OCI-LY1 (cell line): ENCODE data around the gene KMT2A.

Experiments used
- H2AFZ ChIP-seq: fragments of 200-600 bp; sonication (generic), shearing (Covaris generic); 2 replicates; pipeline ENCODE4 v1.6.0; 2014; ENCODE audit warnings: antibody characterized with exemption, mild to moderate bottlenecking, low read length
- H3F3A ChIP-seq: fragments of 200-600 bp; sonication (generic), shearing (Covaris generic); 2 replicates; pipeline ENCODE4 v1.6.0; 2014; ENCODE audit warnings: mild to moderate bottlenecking, antibody characterized with exemption, low read length, moderate library complexity; ENCODE audit not compliant: insufficient read depth
- H3K27ac ChIP-seq: fragments of 200-600 bp; sonication (generic); 2 replicates; pipeline ENCODE4 v1.5.1; 2014; ENCODE audit warnings: low read length, mixed run types, mild to moderate bottlenecking, low read depth; ENCODE audit not compliant: poor library complexity, severe bottlenecking
- H3K27me3 ChIP-seq: fragments of 200-600 bp; sonication (generic); 2 replicates; pipeline ENCODE4 v1.6.0; 2014; ENCODE audit warnings: antibody characterized with exemption, mild to moderate bottlenecking, low read length, moderate library complexity; ENCODE audit not compliant: insufficient read depth
- H3K36me3 ChIP-seq: fragments of 200-600 bp; sonication (generic); 2 replicates; pipeline ENCODE4 v1.6.1; 2014; ENCODE audit warnings: mild to moderate bottlenecking, antibody characterized with exemption, low read length, moderate library complexity, mixed read lengths; ENCODE audit not compliant: insufficient read depth
- H3K4me1 ChIP-seq: fragments of 200-600 bp; sonication (generic); 2 replicates; pipeline ENCODE4 v1.5.1; 2014; ENCODE audit warnings: mild to moderate bottlenecking, low read length, moderate library complexity; ENCODE audit not compliant: insufficient read depth, severe bottlenecking
- H3K4me2 ChIP-seq: fragments of 200-600 bp; sonication (generic), shearing (Covaris generic); 2 replicates; pipeline ENCODE4 v1.6.1; 2014; ENCODE audit warnings: low read length
- H3K4me3 ChIP-seq: fragments of 200-600 bp; sonication (generic); 2 replicates; pipeline ENCODE4 v1.5.1; 2014; ENCODE audit warnings: low read length, low read depth, mild to moderate bottlenecking, mixed read lengths; ENCODE audit not compliant: poor library complexity, severe bottlenecking
- H3K79me2 ChIP-seq: fragments of 200-600 bp; shearing (Covaris generic); 2 replicates; pipeline ENCODE4 v1.6.1; 2016; ENCODE audit warnings: mixed run types, low read length, mixed read lengths; ENCODE audit not compliant: insufficient read depth
- H3K9ac ChIP-seq: fragments of 200-600 bp; sonication (generic), shearing (Covaris generic); 2 replicates; pipeline ENCODE4 v1.6.1; 2014; ENCODE audit warnings: mild to moderate bottlenecking, low read length, mixed read lengths
- H3K9me2 ChIP-seq: fragments of 200-600 bp; sonication (generic), shearing (Covaris generic); 2 replicates; pipeline ENCODE4 v1.6.1; 2014; ENCODE audit warnings: low read depth, mild to moderate bottlenecking, low read length, mixed read lengths
- H3K9me3 ChIP-seq: fragments of 200-600 bp; shearing (Covaris generic); 2 replicates; pipeline ENCODE4 v1.6.1; 2014; ENCODE audit warnings: low read length, mixed read lengths
- H4K20me1 ChIP-seq: fragments of 200-600 bp; sonication (generic), shearing (Covaris generic); 2 replicates; pipeline ENCODE4 v1.6.0; 2016; ENCODE audit warnings: mild to moderate bottlenecking, low read length; ENCODE audit not compliant: insufficient read depth
- EZH2 ChIP-seq: fragments of 200-600 bp; sonication (generic), shearing (Covaris generic); IDR thresholded peaks from 2 replicates; pipeline ENCODE4 v1.8.0; 2017; ENCODE audit warnings: borderline replicate concordance, mixed run types, mild to moderate bottlenecking, antibody characterized with exemption, low read length, moderate library complexity, mixed read lengths
- TF ChIP-seq, protein P1 (sequence below): fragments of 200-600 bp; sonication (generic), shearing (Covaris generic); IDR thresholded peaks from 2 replicates; pipeline ENCODE4 v1.5.1; 2017; ENCODE audit warnings: mild to moderate bottlenecking, antibody characterized with exemption, low read length, moderate library complexity, mixed read lengths

The KMT2A gene

DNA sequence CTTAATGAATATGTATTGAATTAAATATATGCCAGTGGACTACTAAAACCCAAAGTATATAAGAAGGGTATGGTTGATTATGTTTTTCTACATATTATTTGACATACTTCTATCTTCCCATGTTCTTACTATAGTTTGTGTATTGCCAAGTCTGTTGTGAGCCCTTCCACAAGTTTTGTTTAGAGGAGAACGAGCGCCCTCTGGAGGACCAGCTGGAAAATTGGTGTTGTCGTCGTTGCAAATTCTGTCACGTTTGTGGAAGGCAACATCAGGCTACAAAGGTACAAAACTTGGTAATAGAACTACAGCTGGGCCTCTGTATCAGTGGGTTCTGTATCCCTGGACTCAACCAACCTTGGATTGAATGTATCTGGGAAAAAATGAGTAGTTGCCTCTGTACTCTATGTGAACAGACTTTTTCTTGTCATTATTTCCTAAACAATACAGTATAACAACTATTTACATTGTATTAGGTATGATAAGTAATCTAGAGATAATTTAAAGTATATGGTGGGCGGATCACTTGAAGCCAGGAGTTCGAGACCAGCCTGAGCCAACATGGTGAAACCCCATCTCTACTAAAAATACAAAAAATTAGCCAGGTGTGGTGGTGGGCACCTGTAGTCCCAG lies 52.3 kb downstream of the KMT2A start:
- no peaks in the 10 kb centered on the region for H3F3A ChIP-seq
- no peak overlapping the region for H3K4me2 ChIP-seq
- H3K27me3 ChIP-seq: no peaks in the 10 kb centered on the region
- no peak overlapping the region for H3K9ac ChIP-seq
- no peak overlapping the region for H2AFZ ChIP-seq
- no peaks in the 10 kb centered on the region for H3K9me3 ChIP-seq
- H3K27ac ChIP-seq: no peak overlapping the region
- peaks cover 57% of the 10 kb centered on the region for H3K36me3 ChIP-seq
- no peaks in the 10 kb centered on the region for H3K9me2 ChIP-seq
- H3K4me3 ChIP-seq: no peak overlapping the region
- TF ChIP-seq EZH2: no peak
- TF ChIP-seq, protein P1, sequence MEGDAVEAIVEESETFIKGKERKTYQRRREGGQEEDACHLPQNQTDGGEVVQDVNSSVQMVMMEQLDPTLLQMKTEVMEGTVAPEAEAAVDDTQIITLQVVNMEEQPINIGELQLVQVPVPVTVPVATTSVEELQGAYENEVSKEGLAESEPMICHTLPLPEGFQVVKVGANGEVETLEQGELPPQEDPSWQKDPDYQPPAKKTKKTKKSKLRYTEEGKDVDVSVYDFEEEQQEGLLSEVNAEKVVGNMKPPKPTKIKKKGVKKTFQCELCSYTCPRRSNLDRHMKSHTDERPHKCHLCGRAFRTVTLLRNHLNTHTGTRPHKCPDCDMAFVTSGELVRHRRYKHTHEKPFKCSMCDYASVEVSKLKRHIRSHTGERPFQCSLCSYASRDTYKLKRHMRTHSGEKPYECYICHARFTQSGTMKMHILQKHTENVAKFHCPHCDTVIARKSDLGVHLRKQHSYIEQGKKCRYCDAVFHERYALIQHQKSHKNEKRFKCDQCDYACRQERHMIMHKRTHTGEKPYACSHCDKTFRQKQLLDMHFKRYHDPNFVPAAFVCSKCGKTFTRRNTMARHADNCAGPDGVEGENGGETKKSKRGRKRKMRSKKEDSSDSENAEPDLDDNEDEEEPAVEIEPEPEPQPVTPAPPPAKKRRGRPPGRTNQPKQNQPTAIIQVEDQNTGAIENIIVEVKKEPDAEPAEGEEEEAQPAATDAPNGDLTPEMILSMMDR: peak; percentile 82
- no peaks in the 10 kb centered on the region for H3K79me2 ChIP-seq
- H3K4me1 ChIP-seq: no peaks in the 10 kb centered on the region
- H4K20me1 ChIP-seq: no peaks in the 10 kb centered on the region

DNA sequence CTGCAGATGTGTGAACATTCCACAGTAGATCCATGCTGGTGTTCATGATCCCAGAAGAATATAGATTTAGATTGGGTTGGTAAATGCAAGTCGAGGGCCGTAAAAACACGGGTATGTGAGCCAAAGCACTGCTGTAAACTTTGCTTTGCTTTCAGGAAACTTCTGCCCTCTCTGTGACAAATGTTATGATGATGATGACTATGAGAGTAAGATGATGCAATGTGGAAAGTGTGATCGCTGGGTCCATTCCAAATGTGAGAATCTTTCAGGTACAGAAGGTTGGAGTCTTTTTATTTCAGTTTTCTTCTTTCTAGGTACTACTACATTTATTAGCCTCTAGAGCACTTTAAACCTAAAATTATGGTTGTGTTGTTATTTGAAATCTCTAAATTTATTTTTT lies 54.7 kb downstream of the KMT2A start:
- no peaks in the 10 kb centered on the region for H3K27me3 ChIP-seq
- H3K9ac ChIP-seq: no peak overlapping the region
- H3F3A ChIP-seq: no peaks in the 10 kb centered on the region
- no peaks in the 10 kb centered on the region for H3K4me1 ChIP-seq
- no peak overlapping the region for H3K4me3 ChIP-seq
- no peak overlapping the region for H2AFZ ChIP-seq
- H3K36me3 ChIP-seq: peaks cover 66% of the 10 kb centered on the region
- H4K20me1 ChIP-seq: no peaks in the 10 kb centered on the region
- no peaks in the 10 kb centered on the region for H3K9me2 ChIP-seq
- H3K27ac ChIP-seq: no peak overlapping the region
- no peak for TF ChIP-seq EZH2
- TF ChIP-seq, protein P1: no peak
- no peaks in the 10 kb centered on the region for H3K79me2 ChIP-seq
- H3K9me3 ChIP-seq: no peaks in the 10 kb centered on the region
- no peak overlapping the region for H3K4me2 ChIP-seq

DNA sequence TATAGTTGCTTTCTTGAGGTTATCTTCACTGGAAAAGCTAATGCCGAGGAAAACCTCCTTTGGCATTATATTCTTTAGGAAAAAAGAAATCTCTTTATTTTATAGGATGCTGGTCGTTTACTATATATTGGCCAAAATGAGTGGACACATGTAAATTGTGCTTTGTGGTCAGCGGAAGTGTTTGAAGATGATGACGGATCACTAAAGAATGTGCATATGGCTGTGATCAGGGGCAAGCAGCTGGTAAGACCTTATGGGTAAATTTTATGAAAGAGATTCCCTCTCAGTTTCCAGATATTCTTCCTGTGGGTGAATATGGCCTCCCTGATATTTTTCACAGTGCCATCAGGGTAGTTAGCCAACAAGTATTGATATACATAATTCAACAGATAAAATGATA lies 61.5 kb downstream of the KMT2A start:
- no peak for TF ChIP-seq EZH2
- TF ChIP-seq, protein P1: no peak
- Histone ChIP-seq H3K9me3 (no peaks in the 10 kb centered on the region), H3K9me2 (no peaks in the 10 kb centered on the region), H3K27me3 (no peaks in the 10 kb centered on the region), H3K4me3 (no peak overlapping the region), H2AFZ (no peak overlapping the region), H3F3A (no peaks in the 10 kb centered on the region), H3K27ac (no peak overlapping the region), H3K36me3 (peaks cover 87% of the 10 kb centered on the region), H3K9ac (no peak overlapping the region), H4K20me1 (no peaks in the 10 kb centered on the region), H3K4me2 (no peak overlapping the region), H3K4me1 (no peaks in the 10 kb centered on the region), H3K79me2 (no peaks in the 10 kb centered on the region)
